ENCODE results near the gene PALD1.

DNA sequence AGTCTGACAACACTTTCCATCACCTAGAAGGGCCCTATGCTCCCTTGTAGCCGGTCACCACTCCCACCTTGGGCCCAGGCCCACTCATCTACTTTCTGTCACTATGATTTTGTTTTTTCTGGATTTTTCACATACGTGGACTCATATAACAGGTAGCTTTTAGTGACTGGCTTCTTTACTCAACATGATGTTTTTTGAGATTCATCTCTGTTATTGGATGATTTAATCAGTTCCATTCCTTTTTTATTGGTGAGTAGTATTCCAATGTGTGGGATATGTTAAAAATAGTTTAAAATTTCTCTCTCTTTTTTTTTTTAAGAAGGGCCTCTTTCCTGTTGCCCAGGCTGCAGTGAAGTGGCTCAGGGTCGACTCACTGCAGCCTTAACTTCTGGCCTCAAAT lies 9.3 kb downstream of the PALD1 start:
- TF ChIP-seq EZH2 (IDR thresholded peaks at IDR 0.05; ENCODE audit: insufficient read depth, low read length), result no peak
- TF ChIP-seq, protein P1, sequence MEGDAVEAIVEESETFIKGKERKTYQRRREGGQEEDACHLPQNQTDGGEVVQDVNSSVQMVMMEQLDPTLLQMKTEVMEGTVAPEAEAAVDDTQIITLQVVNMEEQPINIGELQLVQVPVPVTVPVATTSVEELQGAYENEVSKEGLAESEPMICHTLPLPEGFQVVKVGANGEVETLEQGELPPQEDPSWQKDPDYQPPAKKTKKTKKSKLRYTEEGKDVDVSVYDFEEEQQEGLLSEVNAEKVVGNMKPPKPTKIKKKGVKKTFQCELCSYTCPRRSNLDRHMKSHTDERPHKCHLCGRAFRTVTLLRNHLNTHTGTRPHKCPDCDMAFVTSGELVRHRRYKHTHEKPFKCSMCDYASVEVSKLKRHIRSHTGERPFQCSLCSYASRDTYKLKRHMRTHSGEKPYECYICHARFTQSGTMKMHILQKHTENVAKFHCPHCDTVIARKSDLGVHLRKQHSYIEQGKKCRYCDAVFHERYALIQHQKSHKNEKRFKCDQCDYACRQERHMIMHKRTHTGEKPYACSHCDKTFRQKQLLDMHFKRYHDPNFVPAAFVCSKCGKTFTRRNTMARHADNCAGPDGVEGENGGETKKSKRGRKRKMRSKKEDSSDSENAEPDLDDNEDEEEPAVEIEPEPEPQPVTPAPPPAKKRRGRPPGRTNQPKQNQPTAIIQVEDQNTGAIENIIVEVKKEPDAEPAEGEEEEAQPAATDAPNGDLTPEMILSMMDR (IDR thresholded peaks at IDR 0.05; ENCODE audit: insufficient read depth, low read depth, low read length), result no peak
